HuH-7.5 (cell line): ENCODE results near the gene FAM222A.
A peak's percentile ranks its signal among the peaks of the same experiment; 100 is the strongest.

Experiments
- DNase-seq: peaks from one replicate; pipeline ENCODE4 v3.0.0; 2011; ENCODE audit warnings: low spot score

Gene FAM222A

DNA sequence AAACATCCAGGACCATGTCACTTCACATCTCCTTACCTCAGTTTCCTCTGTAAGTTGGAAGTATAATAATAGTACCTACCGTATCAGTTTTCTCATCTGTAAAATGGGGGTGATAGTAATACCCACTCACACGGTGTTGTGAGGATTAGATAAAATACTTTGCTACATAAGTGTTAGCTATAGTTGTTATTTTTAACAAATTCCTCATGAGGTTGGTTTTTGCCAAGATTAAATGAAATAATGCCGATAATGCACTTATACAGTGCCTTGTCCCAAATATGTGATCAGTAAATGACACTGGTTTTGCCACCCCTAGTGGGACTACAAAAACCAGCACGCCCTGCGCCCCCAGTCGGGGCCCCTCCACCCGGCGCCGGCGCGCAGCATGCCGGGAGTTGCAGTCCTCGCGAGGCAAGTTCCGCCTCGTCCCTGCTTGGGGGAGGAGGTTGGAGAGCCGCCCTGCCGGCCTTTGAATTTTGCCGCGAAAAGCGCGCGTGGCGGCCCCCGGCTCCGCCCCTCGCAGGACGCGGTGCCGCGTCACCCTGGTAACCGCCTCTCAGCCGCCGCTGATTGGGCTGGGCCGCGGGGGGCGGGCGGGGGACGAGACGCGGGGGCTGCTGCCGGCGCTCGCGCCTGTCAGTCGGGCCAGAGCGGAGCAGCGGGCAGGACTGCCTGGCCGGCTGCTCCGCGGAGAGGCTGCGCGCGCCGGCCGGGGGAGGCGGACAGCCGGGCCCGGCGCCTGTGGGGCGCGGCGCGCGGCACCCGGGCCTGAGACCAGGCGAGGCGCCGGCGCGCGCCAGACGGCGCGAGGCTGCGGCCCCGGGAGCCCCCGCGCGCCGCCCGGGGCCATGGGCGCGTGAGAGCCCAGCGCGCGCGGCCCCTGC lies at the start of gene FAM222A:
Gene FAM222A (plus strand): TSS at position 639 of the 884 bp plus-strand sequence. CDS start 30,322 bp downstream, outside the sequence.
- DNase-seq, result peak; percentile 99

DNA sequence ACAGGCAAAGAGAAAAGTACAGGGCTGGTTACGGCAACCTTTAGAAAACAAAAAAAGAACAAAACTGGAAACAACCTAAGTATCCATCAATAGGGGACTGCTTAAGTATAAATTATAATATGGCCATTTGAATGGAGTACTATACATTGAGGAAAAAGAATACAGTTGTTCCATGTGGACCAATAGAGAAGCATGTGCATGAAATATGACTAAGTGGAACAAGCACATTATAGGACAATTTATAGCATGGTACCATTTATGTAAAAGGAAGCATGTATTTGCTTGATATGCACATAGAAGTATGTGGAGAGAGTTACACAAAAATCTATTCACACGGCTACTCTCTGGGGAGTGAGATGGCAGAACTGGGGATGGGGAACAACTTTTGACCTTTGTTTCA lies 49.2 kb upstream of the FAM222A start:
- no peak for DNase-seq

DNA sequence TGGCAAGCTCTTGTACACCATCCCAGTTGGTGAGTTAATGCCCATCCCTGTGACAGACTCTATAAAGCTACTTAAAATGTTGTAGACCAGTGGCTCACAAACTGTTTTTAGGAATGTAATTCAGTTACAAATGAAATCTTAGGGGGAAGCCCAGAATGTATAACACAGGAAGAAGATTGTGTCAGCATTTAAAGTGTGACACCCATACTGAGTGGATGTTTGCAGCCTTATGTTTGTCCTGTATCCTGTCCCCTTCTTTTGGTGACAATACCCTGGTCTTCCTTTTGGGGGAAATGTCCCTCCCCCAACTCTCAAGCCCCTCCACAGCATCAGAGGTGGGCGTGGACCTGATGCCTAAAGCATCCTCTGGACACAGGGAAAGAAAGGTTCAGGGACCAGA lies 47.6 kb upstream of the FAM222A start:
- DNase-seq, result no peak

DNA sequence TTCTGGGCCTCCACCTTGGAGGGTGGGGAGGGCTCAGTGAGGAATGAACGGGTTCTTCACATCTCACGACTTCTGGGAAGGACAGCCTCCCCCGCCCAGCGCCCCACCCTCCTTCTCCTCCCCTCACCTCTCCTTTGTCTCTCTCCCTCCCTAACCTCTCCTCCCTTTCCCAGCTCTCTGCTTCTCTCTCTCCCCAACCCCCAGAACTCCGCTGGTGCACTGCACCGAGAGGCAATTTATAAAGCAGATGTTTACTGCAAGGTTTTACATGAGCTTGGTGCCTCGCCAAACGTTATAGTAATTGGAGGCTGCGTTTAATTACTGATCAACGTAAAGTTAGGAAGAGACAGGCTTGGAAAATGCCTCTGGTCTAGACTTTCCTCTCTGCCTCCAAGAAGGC lies 42.9 kb upstream of the FAM222A start:
- no peak for DNase-seq

DNA sequence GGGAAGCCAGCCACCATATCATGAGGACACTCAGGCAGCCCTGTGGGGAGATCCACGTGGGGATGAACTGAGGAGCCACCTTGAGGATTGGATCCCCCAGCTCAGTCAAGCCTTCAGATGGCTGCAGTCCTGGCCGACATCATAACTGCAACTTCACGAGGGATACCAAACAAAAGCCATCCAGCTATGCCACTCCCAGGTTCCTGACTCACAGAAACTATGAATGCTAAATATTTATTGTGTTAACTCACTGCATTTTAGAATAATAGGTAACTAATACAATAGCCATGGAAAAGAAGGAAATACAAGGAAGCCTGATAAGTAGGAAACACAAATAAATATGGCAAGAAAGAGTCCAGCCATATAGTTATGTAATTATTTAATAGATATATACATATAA lies 42.1 kb upstream of the FAM222A start:
- DNase-seq, result no peak

DNA sequence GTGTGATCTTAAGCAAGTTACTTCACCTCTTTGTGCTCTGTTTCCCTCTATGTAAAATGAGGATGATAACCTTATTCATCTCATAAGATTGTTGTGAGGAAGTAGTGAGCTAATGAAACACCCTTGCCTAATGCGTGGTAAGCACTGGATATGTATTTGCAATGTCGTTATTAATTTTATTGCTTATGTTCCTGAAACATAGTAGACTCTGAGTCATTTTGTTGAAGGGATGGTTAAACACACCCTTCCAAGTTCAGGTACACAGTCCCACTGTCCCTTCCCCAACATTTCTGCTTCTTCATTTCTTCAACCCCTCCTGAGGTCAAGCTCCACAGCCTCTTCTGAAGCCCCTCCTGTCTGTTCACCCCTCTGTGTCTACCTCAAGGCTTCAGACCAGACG lies 40.2 kb upstream of the FAM222A start:
- no peak for DNase-seq

- no peak for DNase-seq
These were observed 39.7 kb upstream of the FAM222A start for GRCh38 chr12:109673884-109674283.

GRCh38 chr12:109675411-109675810 lies 38.2 kb upstream of the FAM222A start:
- DNase-seq, result no peak

GRCh38 chr12:109677279-109677691 lies 36.3 kb upstream of the FAM222A start:
- DNase-seq, result no peak

DNA sequence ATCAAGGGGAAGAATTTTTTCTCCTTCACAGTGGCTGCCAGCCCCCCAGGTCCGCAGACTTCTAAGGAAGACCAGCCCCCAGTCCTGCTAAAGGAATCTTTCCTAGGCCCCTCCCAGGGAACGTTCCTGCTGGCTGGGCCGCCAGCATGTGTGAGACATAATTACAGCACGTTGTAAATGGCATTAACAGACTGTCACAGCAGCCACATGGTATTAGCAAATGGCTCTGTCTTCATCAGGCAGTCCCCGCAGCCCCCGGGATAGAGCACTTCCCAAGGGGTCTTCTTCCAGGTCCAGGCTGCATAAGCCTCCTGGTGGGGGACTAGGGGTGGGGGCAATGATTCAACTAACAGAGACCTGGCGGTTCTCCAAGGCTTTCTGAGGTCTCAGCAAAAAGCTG lies 34.9 kb upstream of the FAM222A start:
- no peak for DNase-seq

DNA sequence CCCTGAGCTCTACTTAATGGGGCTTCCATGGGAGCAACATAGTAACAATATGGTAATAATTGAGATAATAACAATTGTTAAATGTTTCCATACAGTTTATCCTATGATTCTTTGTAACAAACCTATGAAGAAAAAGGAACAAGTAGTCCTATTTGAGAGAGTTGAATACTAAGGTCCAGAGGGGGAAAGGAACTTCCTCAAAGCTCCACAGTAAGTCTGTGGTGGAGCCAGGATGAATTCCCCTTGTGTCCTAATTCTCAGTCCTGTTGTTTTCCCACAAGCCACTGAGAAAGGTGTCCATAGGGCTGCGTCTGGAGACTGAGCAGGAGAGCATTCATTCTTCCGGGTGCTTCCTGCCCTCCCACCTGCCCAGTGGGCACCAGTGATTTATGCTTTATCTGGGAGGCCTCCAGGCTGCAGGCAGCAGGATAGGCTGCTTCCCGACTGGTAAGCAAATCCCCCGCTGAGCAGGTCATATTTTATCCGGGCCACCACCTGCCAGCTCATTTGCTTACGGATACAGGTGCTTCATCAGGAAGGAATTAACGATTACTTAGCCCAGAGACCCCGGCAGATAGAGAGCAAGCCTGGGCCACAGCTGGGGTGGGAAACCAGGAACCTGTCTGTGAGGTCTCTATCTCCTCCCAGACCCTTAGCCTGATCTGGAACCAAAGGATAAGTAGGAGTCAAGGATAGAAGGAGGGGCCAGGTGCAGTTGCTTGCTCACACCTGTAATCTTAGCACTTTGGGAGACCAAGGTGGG lies 33.9 kb upstream of the FAM222A start:
- no peak for DNase-seq

GRCh38 chr12:109680264-109681005 lies 33.2 kb upstream of the FAM222A start:
- no peak for DNase-seq

DNA sequence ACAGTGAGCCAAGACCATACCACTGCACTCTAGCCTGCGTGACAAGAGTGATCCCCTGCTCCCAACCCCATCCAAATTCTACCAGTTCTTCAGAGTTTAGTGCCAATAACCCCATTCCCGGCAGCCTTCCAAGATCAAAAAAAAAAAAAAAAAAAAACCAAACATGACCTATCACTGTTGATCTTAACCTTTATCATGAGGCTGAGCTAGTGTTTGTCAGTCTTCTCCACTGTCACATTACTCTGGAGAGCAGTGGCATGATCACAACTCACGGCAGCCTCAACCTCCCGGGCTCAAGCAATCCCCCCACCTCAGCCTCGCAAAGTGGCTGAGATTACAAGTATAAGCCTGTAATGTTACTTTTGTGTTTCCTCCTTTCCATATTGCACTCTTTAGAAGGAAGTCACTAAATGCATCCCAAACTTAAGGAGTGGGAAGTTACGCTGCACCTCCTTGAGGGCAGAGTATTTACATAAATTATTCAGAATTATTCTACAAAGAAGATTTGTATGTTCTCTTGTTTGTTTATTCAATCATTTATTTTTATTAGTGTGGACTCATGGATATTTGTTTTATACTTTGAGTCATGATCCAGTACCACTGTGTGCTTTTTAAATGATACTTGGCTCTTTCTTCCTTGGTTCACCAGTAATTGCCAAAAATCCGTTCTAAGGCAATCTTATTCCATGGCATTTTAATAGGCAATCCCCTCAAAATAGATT lies 31.5 kb upstream of the FAM222A start:
- no peak for DNase-seq

DNA sequence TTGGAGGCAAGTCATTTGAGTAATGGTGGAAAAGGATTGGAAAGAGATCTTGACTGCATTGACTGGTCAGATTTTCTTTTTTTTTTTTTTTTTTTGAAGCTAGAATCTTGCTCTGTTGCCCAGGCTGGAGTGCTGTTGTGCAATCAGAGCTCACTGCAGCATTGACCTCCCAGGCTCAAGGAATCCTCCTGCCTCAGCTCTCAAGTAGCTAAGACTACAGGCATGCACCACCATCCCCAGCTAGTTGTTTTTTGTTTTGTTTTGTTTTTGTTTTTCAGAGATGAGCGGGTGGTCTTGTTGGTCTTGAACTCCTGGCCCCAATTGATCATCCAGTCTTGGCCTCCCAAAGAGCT lies 30.9 kb upstream of the FAM222A start:
- no peak for DNase-seq

GRCh38 chr12:109683316-109683715 lies 30.3 kb upstream of the FAM222A start:
- no peak for DNase-seq

GRCh38 chr12:109685574-109686447 lies 27.8 kb upstream of the FAM222A start:
- no peak for DNase-seq

- DNase-seq, result no peak
These were observed 27.1 kb upstream of the FAM222A start for GRCh38 chr12:109686523-109686922.

- DNase-seq, result no peak
These were observed 26.4 kb upstream of the FAM222A start for GRCh38 chr12:109687250-109687649.

- no peak for DNase-seq
These were observed 24.2 kb upstream of the FAM222A start for GRCh38 chr12:109689426-109689825.

DNA sequence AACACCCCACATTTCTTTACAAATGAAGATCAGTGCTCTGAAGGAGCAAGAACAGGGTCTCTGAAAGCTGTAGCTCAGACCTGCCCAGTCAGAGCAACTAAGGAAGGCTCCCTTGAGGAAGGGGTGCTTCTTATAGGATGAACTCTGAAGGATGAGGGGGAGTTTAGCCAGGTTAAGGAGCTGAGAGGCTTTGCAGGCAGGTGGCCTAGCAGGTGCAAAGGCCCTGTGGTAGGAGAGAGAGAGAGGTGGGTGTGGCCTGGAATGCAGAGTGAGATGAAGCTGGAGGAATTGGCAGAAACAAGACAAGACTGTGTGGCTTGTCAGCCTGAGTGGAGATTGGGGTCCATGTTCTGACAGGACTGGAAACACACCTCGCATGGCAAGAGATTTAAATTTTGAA lies 20.5 kb upstream of the FAM222A start:
- no peak for DNase-seq
